SU-DHL-6 (cell line): ENCODE results near the gene AFF3.

ENCODE experiments used
- CTCF ChIP-seq: fragments of 200-600 bp; sonication (generic); IDR thresholded peaks from one replicate; pipeline ENCODE4 v1.5.1; 2017; ENCODE audit warnings: antibody characterized with exemption, mild to moderate bottlenecking, low read length, moderate library complexity; ENCODE audit not compliant: insufficient read depth, poor library complexity, severe bottlenecking
- EZH2phosphoT487 ChIP-seq: fragments of 200-600 bp; sonication (generic), shearing (Covaris generic); conservative IDR thresholded peaks from 2 replicates; pipeline ENCODE4 v1.6.1; 2018; ENCODE audit warnings: mild to moderate bottlenecking, antibody characterized with exemption, low read length, moderate library complexity, mixed read lengths

GRCh38 chr2:99877963-99878362, 264.4 kb downstream of the AFF3 start:
- TF ChIP-seq CTCF (no peak), EZH2phosphoT487 (no peak)
